ENCODE data around the gene SYDE1.

SYDE1 gene

GRCh38 chr19:15108845-15109767, 1.9 kb downstream of the SYDE1 start:
- no peak for DNase-seq

DNA sequence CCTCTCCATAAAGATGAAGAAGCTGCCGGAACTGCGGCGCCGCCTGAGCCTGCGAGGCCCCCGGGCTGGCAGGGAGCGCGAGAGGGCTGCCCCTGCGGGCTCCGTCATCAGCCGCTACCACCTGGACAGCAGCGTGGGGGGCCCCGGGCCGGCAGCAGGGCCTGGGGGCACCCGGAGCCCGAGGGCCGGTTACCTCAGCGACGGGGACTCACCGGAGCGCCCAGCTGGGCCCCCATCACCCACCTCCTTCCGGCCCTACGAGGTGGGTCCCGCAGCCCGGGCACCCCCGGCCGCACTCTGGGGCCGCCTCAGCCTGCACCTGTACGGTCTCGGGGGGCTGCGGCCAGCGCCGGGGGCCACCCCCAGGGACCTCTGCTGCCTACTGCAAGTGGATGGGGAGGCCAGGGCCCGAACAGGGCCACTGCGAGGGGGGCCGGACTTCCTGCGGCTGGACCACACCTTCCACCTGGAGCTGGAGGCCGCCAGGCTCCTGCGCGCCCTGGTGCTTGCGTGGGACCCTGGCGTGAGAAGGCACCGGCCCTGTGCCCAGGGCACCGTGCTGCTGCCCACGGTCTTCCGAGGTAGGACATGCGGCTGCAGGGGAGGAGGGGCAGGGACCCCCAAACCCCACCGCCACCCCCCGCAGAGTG, 2.7 kb downstream of the SYDE1 start:
- DNase-seq: no peak

GRCh38 chr19:15110418-15110815, 3.2 kb downstream of the SYDE1 start:
- DNase-seq: no peak

DNA sequence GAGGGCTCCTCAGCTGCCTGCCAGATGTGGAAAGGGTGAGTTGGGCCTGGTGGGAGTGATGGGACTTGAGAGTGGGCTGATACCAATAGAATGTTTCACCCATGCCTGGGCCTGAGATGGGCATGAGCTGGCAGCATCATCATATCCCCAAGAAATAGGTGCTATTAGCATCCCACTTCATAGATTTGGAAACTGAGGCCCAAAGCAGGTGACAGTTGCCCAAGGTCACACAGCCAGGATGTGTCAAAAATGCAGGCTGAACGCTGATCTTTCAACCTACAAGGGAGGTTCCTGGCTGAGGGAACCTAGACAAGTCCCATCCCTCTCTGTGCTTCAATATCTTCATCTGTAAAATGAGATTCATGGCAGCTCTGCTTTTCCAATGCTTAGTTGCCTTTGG, 4.6 kb downstream of the SYDE1 start:
- DNase-seq: no peak

DNA sequence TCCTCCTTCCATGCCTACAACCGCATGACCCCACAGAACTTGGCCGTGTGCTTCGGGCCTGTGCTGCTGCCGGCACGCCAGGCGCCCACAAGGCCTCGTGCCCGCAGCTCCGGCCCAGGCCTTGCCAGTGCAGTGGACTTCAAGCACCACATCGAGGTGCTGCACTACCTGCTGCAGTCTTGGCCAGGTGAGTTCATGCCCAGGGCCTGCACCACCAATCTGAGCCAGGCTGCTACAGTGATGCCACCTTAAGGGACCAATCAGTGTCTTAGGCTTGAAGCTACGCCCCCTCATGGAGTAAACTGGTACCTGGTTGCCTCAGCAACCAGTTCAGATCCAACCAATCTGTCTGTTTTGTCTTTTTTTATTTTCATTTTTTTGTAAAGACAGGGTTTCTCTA, 5.2 kb downstream of the SYDE1 start:
- DNase-seq: no peak

- no peak for DNase-seq
Measured at GRCh38 chr19:15113245-15114152, 6.3 kb downstream of the SYDE1 start.

GRCh38 chr19:15114153-15114540, 6.9 kb downstream of the SYDE1 start:
- DNase-seq: peak; percentile 45

DNA sequence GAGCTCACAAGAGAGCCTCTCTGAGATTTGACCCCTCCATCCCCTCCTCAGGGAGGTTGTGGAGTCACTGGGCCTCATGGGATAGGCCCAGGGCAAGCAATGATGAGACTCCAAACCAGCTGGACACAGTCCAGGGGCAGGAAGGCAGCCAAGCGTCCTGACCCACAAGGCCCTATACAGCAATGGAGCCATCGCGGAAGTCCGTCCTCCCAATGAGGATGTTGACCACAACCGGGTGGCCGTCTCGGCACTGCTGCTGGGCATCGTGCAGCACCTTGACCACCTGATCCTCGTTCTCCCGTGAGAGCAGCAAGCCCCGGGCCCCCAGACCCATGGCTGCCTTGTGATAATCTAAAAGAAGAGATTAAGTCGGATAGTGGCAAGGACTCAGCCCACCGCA, 7.9 kb downstream of the SYDE1 start:
- peak; percentile 36 for DNase-seq

DNA sequence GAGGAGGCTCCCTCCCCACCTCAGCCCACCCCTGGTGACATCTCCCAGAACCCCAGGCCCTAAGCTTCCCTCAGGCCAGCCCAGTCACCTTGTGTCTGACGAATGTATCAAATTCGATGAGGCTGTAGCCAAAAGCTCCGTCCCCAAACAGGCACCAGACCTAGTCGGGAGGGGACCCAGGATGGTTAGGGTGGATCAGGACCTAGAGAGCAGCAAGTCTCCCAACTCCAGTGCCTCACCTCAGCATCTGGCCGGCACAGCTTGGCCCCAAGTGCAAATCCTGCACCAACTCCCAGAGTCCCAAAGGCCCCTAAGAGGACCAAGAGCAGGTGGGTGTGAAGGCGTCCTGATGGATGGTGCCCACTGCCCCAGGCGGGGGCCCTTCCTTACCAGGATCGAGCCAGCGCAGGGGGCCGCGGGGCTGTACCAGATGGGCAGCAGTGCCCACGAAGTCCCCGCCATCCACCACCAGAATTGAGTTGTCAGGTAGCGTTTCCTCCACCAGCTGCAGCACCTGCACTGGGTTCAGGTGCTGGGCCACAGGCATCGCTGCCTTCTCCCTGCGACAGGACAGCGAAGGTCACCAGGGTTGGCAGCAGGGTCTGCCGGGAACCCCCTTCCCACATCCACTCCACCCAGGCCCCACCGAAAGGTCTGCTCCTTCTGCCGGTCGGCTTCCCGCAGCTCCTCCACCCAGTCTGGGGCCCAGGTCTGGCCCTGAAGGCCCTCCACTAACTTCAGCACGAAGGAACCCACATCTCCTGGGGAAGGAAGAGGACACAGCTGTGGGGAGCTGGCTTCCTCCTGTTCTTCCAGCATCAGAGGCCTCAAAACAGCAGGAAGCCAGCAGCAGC, 8.8 kb downstream of the SYDE1 start:
- DNase-seq: no peak

GRCh38 chr19:15116856-15117255, 9.7 kb downstream of the SYDE1 start:
- DNase-seq: no peak

- no peak for DNase-seq
Measured at GRCh38 chr19:15118248-15118647, 11.0 kb downstream of the SYDE1 start.

GRCh38 chr19:15118789-15119494, 11.7 kb downstream of the SYDE1 start:
- no peak for DNase-seq

DNA sequence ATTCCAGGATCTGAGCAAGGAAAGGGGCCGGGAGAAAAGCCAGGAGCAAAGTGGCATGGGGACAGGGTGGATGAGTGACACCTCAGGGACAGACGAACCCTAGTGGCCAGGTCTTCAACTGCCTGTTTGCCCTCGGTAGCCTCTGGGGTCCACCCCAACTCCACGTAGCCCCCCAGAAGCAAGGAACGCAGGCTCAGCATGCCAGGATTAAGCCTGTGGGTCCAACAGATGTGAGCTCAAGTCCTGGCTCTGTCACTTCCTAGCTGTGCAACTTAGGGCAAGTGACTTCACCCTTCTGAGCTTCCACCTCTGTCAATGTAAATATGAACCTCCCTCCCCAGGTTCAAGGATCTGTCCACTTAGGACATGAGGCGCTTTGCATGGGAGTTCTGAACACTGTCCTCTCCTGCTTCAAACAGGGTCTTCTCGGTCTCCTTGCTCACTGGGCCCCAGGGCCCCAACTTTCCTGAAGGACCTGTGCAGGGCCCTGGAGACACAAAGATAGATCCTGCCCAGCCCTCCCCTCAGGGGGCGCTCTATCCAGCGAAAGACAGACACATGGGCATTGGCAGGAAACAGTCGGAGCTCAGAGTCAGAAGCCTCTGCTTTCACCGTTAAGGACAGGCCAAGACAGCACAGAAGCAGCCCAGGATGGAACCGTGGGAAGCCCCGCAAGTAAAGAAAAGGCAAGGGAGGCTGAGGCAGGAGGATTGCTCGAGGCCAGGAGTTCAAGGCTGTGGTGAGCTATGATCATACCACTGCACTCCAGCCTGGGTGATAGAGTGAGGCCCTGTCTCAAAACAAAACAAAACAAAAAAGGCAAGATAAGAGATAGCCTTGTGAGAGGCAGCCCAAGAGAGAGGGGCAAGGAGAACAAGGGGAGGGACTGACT, 13.2 kb downstream of the SYDE1 start:
- no peak for DNase-seq

DNA sequence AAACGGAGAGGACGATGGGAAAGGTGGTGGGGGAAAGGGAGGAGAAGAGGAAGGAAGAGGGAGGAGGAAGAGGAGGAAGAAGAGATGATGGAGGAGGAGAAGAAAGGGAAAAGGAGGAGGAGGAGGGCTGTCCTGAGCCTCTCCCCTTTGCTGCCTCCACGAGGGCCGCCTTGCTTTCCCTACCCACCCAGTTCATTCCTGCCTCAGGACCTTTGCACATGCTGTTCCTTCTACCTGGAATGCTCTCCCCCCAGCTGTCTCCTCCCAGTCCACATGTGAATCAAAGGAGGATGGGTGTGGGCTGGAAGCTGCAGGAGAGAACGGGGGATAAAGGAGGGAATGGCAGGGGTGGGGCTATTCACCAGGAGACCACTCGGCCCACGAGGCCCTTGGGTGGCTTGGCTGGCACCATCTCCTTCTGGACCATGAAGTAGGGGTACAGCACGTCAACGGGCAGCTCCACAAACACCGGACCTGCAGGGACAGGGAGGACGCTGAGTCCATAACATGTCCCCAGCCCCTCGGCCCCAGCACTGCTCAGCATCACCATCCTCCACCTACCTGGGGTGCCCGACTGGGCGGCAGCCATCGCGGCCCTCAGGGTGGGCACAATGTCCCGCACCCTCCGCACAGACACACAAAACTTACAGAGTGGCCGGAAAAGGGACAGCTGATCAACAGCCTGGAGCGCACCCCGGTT, 15.3 kb downstream of the SYDE1 start:
- DNase-seq: no peak

DNA sequence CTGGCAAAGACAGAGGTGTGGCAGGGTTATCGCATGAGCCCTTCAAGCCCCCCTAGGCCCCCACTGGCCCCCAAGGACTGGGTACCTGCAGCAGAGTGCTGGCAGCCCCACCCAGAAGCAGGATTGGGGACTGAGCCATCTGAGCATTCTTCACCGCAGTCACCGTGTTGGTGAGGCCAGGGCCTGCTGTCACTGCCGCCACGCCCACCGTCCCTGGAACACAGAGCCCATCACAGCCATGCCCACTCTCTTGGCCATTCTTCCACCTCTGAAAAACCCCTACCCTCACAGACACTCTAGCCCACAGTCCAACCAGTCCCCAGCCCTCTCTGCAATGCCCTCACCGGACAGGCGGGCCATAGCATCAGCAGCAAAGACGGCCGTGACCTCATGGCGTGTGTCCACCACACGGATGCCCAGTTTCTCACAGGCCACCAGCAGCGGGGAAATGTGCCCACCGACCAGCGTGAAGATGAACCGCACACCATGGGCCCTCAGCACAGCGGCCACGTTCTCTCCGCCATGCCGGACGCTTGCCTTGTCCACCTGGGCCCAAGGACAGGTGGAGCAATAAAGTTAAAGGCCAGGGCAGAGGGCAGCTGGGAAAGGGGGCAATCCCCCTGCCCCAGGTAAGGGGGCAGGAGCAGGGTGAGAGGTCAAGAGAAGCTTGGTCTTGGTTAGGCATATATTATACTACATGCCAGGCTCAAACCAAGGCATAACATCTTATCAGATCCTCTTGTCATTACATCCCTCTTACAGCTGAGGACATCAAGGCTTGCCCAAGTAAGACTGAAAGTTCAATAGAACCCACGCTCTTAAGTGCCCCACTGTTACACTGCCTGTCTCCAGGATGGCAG, 16.1 kb downstream of the SYDE1 start:
- no peak for DNase-seq

DNA sequence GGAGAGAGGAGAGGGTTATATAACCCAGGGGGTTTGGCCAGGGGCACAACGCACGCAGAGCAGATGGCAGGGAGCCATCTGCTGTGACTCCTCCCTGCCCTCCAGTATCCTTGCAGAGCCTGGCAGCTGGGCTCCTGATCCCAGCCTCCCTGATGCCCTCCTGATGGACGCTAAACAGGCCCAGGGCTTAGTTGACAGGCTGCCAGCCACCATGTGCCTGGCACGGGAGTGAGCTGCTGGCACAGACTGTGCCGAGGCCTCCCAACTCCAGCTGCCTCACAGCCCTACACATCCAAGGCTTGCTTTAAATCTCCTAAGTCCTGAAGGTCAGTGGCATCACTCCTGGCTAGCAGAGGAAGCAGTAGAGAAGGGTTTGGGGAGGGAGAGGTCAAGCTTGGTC, 16.7 kb downstream of the SYDE1 start:
- no peak for DNase-seq

DNA sequence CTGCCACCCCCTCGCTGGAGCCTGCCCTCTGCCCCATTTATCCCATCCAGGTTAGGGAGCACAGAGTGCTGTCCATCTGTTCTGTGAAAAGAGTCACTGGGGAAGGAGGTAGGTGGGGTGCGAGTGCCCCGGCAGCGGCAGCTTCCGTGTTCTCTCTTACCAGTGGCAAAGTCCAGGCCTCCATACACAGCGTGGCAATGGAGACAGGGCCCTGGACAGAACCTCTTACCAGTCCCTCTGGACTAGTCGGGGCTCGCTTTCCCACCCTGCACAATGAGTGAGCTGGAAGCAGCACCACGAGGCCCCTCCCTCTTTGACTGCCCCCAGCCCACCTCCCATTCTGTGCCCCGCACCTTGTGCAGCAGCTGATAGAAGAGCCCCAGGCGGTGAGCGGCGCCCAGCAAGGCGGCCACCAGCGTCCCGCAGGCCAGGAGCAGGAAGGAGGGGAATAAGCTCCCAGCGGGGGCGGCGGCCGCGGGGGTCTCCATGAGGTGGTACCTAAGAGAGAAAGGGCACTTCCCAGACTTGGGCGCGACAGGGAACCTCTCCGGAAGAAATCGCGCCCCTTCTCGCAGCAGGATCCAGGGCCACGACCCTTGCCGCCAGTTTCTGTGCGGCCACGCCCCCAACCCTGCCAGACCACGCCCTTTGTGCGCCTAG, 17.5 kb downstream of the SYDE1 start:
- no peak for DNase-seq
